Measurements from ENCODE around the gene AFAP1L1. TPM values are rescaled to one million over a fixed set of nuclear protein-coding genes. Genes with fewer than 3 reads are reported as not detected.

AFAP1L1 gene
- total RNA-seq, 1 donor from 2014 or later = 2.3 TPM

DNA sequence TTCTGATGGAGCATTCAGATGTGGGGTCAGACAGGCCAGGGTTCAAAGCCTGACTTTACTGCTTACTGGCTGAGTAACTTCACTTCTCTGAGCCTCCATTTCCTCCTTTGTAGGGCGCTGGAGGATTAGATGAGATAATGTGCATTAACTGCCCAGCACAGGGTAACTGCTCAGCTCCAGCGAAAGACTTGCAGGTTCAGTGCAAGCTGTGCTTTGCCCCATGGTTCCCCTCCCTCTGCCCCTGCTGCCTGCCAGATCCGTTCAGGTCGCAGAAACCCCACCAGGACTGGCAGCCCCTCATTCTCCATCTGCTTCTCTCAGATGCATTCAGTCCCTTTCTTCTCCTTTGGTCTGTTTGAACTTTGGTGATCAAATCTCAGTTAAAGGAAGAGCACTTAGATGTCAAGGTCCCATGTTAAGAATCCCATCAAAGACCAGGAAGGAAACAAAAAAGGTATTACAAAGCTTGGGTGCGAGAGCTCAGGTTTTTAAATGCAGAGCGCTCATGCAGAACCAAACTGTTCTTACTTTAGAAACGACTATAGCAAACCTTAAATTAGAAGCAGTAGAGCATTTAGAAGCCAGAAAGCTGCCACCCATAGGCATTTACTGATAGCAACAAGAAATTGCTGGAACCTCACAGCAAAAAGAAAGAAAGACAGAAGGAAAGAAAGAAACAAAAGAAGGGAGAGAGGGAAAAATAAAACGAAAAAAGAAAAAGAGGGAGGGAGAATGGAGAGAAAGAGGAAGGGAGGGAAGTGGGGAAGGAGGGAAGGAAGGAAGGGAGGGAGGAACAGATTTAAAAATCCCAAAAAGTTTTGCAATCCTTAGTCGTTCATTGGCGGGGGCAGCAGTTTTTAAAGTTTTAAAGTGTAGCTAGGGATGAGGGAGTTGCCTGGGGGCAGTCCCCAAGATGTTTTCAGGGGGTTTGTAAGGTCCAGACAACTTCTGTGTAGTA is 23.5 kb downstream of the AFAP1L1 start:
- Mint-ChIP-seq H3K27ac (ENCODE audit: unreplicated experiment) (no peak overlapping the region), H3K4me3 (ENCODE audit: unreplicated experiment) (no peak overlapping the region), H3K36me3 (ENCODE audit: unreplicated experiment) (no peaks in the 10 kb centered on the region), H3K4me1 (ENCODE audit: unreplicated experiment) (no peaks in the 10 kb centered on the region), H3K27me3 (ENCODE audit: unreplicated experiment) (peaks cover 5% of the 10 kb centered on the region), H3K9me3 (ENCODE audit: unreplicated experiment) (no peaks in the 10 kb centered on the region)
- TF ChIP-seq, protein P1, sequence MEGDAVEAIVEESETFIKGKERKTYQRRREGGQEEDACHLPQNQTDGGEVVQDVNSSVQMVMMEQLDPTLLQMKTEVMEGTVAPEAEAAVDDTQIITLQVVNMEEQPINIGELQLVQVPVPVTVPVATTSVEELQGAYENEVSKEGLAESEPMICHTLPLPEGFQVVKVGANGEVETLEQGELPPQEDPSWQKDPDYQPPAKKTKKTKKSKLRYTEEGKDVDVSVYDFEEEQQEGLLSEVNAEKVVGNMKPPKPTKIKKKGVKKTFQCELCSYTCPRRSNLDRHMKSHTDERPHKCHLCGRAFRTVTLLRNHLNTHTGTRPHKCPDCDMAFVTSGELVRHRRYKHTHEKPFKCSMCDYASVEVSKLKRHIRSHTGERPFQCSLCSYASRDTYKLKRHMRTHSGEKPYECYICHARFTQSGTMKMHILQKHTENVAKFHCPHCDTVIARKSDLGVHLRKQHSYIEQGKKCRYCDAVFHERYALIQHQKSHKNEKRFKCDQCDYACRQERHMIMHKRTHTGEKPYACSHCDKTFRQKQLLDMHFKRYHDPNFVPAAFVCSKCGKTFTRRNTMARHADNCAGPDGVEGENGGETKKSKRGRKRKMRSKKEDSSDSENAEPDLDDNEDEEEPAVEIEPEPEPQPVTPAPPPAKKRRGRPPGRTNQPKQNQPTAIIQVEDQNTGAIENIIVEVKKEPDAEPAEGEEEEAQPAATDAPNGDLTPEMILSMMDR (IDR thresholded peaks at IDR 0.05) = no peak
- no peak for DNase-seq (ENCODE audit: extremely low spot score, unreplicated experiment)

DNA sequence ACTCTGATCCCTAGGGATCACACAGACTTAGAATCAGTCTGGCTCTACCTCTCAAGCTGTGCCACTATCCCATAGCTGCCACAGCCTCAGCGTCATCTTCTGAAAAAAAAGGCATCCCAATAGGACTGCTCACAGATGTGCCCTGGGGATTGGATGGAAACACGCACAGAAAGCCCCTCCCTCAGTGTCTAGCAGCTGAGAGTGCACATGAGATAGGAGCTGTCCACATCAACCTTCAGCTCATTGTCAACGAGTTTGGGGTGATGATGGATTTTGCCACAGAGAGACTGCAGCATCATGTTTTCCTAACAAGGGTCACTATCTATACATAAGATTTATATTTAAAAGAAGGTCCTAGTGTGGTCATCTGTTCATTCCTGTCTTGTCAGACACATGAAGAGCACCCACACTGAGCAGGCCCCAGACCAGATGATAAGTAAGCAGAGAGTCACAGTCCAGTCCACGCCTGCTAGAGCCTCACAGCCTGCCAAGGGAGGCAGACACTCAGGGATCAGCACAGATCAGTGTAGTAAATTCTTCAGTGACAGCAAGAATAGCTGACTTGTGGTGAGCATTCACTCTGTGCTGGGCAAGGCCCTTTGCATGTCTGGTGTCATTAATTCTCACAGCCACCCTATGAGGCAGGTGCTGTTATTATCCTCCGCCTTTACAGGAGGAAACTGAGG is 25.8 kb downstream of the AFAP1L1 start:
- no peak for DNase-seq (ENCODE audit: extremely low spot score, unreplicated experiment)
- no peak overlapping the region for H3K4me3 Mint-ChIP-seq (ENCODE audit: unreplicated experiment)
- no peaks in the 10 kb centered on the region for H3K36me3 Mint-ChIP-seq (ENCODE audit: unreplicated experiment)
- no peak overlapping the region for H3K27ac Mint-ChIP-seq (ENCODE audit: unreplicated experiment)
- no peaks in the 10 kb centered on the region for H3K4me1 Mint-ChIP-seq (ENCODE audit: unreplicated experiment)
- H3K27me3 Mint-ChIP-seq (ENCODE audit: unreplicated experiment) = peaks cover 5% of the 10 kb centered on the region
- no peaks in the 10 kb centered on the region for H3K9me3 Mint-ChIP-seq (ENCODE audit: unreplicated experiment)
- TF ChIP-seq, protein P1 (IDR thresholded peaks at IDR 0.05) = no peak

DNA sequence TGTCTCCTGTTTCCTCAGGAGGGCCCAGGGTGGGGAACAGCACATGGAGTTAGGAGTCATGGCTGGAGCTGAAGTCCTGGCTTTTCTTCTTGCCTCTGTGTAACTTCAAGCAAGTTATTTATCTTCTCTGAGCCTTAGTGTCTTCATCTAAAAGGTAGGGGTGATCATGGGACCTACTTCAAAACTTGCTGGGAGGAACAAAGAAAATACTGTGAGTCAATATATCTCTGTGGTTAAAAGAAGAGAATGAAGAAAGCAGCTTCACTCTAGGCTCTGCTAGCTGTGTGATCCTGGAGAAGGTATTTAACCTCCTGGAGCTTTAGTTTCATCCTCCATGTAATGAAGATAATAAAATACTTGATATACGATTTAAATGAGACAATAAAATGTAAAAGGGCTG is 26.5 kb downstream of the AFAP1L1 start:
- no peaks in the 10 kb centered on the region for H3K36me3 Mint-ChIP-seq (ENCODE audit: unreplicated experiment)
- no peaks in the 10 kb centered on the region for H3K9me3 Mint-ChIP-seq (ENCODE audit: unreplicated experiment)
- no peak overlapping the region for H3K27ac Mint-ChIP-seq (ENCODE audit: unreplicated experiment)
- DNase-seq (ENCODE audit: extremely low spot score, unreplicated experiment) = no peak
- H3K27me3 Mint-ChIP-seq (ENCODE audit: unreplicated experiment) = peaks cover 5% of the 10 kb centered on the region
- no peak overlapping the region for H3K4me3 Mint-ChIP-seq (ENCODE audit: unreplicated experiment)
- TF ChIP-seq, protein P1 (IDR thresholded peaks at IDR 0.05) = no peak
- no peaks in the 10 kb centered on the region for H3K4me1 Mint-ChIP-seq (ENCODE audit: unreplicated experiment)

DNA sequence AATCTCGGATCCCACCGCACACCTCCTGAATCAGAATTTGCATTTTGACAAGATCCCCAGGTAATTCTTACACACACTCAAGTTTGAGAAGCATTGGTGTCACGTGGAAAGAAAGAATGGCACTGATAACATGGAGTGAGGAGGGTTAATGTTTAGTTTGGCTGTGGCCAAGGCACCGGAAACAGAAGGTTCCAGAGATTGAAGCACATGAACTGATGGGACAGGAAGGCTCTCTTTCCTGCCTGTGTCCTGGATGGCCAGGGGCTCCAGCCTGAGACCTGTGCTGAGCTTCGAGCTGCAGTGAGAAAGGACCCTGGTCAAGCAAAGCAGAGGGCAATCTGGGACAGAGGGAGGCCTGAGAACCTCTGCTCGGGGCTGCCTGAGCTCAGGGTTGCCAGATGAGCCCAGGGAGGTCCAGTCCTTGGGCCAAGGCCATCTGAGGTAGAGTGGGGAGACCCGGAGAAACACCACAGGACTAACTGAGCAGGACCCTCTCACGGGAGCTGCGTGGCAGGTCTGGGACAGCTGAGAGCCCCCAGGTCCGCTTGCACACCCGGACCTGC is 27.3 kb downstream of the AFAP1L1 start:
- H3K4me3 Mint-ChIP-seq (ENCODE audit: unreplicated experiment) = no peak overlapping the region
- no peak overlapping the region for H3K27ac Mint-ChIP-seq (ENCODE audit: unreplicated experiment)
- no peak for DNase-seq (ENCODE audit: extremely low spot score, unreplicated experiment)
- H3K27me3 Mint-ChIP-seq (ENCODE audit: unreplicated experiment) = peaks cover 5% of the 10 kb centered on the region
- no peaks in the 10 kb centered on the region for H3K36me3 Mint-ChIP-seq (ENCODE audit: unreplicated experiment)
- TF ChIP-seq, protein P1 (IDR thresholded peaks at IDR 0.05) = no peak
- H3K9me3 Mint-ChIP-seq (ENCODE audit: unreplicated experiment) = no peaks in the 10 kb centered on the region
- no peaks in the 10 kb centered on the region for H3K4me1 Mint-ChIP-seq (ENCODE audit: unreplicated experiment)
